Dermis microvascular lymphatic vessel endothelial cell (primary cell): ENCODE results near the gene LCN10. TPM values are rescaled to one million over a fixed set of nuclear protein-coding genes. Genes with fewer than 3 reads are reported as not detected.

Experiments
- DNase-seq, 2 donors: peaks; one replicate each; pipeline versions ENCODE4 v3.0.0 to v3.0.0-alpha.2; 2010; ENCODE audit warnings: low read depth in 2 of 2
- total RNA-seq: library from RNA; depleted of rRNA; stranded (reverse); fragments of >200 nt; gene quantifications from 2 replicates; pipeline ENCODE4 v1.2.1, GENCODE V29; 2014

Gene LCN10
- total RNA-seq, 1 donor from 2014 or later, result 0.13 TPM

- DNase-seq, result peak in 1 of 2 donors; percentile 91
Observed at GRCh38 chr9:136721339-136722092, 21.2 kb downstream of the LCN10 start.

GRCh38 chr9:136720898-136721338 is 21.8 kb downstream of the LCN10 start:
- no peak for DNase-seq

- no peak for DNase-seq
Observed at GRCh38 chr9:136720251-136720897, 22.4 kb downstream of the LCN10 start.

GRCh38 chr9:136719195-136719880 is 23.4 kb downstream of the LCN10 start:
- DNase-seq, result peak in 1 of 2 donors; percentile 61

GRCh38 chr9:136718345-136719194 is 24.2 kb downstream of the LCN10 start:
- DNase-seq, result no peak

- no peak for DNase-seq
Observed at GRCh38 chr9:136717399-136717798, 25.3 kb downstream of the LCN10 start.

GRCh38 chr9:136714893-136715274 is 27.9 kb downstream of the LCN10 start:
- no peak for DNase-seq

GRCh38 chr9:136714096-136714892 is 28.4 kb downstream of the LCN10 start:
- DNase-seq, result peak in 1 of 2 donors; percentile 95

- DNase-seq, result peak in 1 of 2 donors; percentile 61
Observed at GRCh38 chr9:136713550-136713949, 29.2 kb downstream of the LCN10 start.

GRCh38 chr9:136712690-136713544 is 29.8 kb downstream of the LCN10 start:
- peak in 1 of 2 donors; percentile 29 for DNase-seq

GRCh38 chr9:136711751-136712689 is 30.7 kb downstream of the LCN10 start, which contains the start of gene DIPK1B:
Gene DIPK1B (plus strand): TSS chr9:136712572. CDS start chr9:136712666, 94 bp downstream.
- peak in 1 of 2 donors; percentile 67 for DNase-seq

- peak in 1 of 2 donors; percentile 66 for DNase-seq
Observed at GRCh38 chr9:136711219-136711648, 31.5 kb downstream of the LCN10 start.

- no peak for DNase-seq
Observed at GRCh38 chr9:136710543-136710942, 32.2 kb downstream of the LCN10 start.

GRCh38 chr9:136709454-136710109 is 33.2 kb downstream of the LCN10 start:
- no peak for DNase-seq

GRCh38 chr9:136707849-136708517 is 34.8 kb downstream of the LCN10 start:
- DNase-seq, result no peak

- no peak for DNase-seq
Observed at GRCh38 chr9:136707011-136707410, 35.7 kb downstream of the LCN10 start.

GRCh38 chr9:136705564-136705963 is 37.2 kb downstream of the LCN10 start:
- no peak for DNase-seq
